DND-41 (cell line): ENCODE results near the gene SBNO1.
"Not testable (repeated sequence)": the region's sequence is repeated elsewhere in the genome, so short reads cannot be mapped to it uniquely, and the experiment has no call there.

ENCODE experiments used
- ATAC-seq: fragments of 200-7000 bp; cut with Tn5 transposase; 3 replicates; pipeline ENCODE4 v1.9.1; 2021; ENCODE audit warnings: low read depth; ENCODE audit not compliant: insufficient read depth
- DNase-seq: peaks from one replicate; pipeline ENCODE4 v3.0.0-alpha.2; 2020
- H2AFZ ChIP-seq: 2 replicates; pipeline ENCODE4 v1.6.0; 2012; ENCODE audit warnings: low read depth, low read length
- H3K27ac ChIP-seq: 2 replicates; pipeline ENCODE4 v1.5.1; 2012; ENCODE audit warnings: low read length, inconsistent platforms
- H3K27me3 ChIP-seq: fragments of 200-600 bp; sonication (generic); 2 replicates; pipeline ENCODE4 v1.6.0; 2012; ENCODE audit warnings: low read length, mild to moderate bottlenecking, inconsistent platforms; ENCODE audit not compliant: insufficient read depth, poor library complexity
- H3K36me3 ChIP-seq: 2 replicates; pipeline ENCODE4 v1.5.1; 2012; ENCODE audit warnings: low read length, inconsistent platforms; ENCODE audit not compliant: insufficient read depth
- H3K4me1 ChIP-seq: 2 replicates; pipeline ENCODE4 v1.5.1; 2012; ENCODE audit warnings: mild to moderate bottlenecking, low read length; ENCODE audit not compliant: insufficient read depth
- H3K4me2 ChIP-seq: 2 replicates; pipeline ENCODE4 v1.6.0; 2012; ENCODE audit warnings: mild to moderate bottlenecking, moderate library complexity, low read length, inconsistent platforms; ENCODE audit not compliant: insufficient read depth
- H3K4me3 ChIP-seq, 2 experiments: fragments of 200-600 bp in 1 of 2; shearing (Covaris generic) in 1 of 2; 2 replicates each; pipeline ENCODE4 v1.5.1; 2012 to 2016; ENCODE audit warnings: inconsistent platforms in 2 of 2, low read length in 2 of 2, mild to moderate bottlenecking in 2 of 2, low read depth in 1 of 2, moderate library complexity in 1 of 2
- H3K79me2 ChIP-seq: 2 replicates; pipeline ENCODE4 v1.6.0; 2012; ENCODE audit warnings: low read length, inconsistent platforms; ENCODE audit not compliant: insufficient read depth
- H3K9ac ChIP-seq: 2 replicates; pipeline ENCODE4 v1.6.0; 2012; ENCODE audit warnings: low read depth, mild to moderate bottlenecking, inconsistent platforms, low read length, moderate library complexity
- H3K9me3 ChIP-seq: 2 replicates; pipeline ENCODE4 v1.5.1; 2012; ENCODE audit warnings: low read length, moderate library complexity, mild to moderate bottlenecking, inconsistent platforms; ENCODE audit not compliant: insufficient read depth, severe bottlenecking
- H4K20me1 ChIP-seq: 2 replicates; pipeline ENCODE4 v1.6.0; 2012; ENCODE audit warnings: low read length; ENCODE audit not compliant: insufficient read depth
- CTCF ChIP-seq: IDR thresholded peaks from 2 replicates; pipeline ENCODE4 v1.5.1; 2012; ENCODE audit warnings: borderline replicate concordance, low read length, moderate library complexity, mild to moderate bottlenecking; ENCODE audit not compliant: poor library complexity, severe bottlenecking; ENCODE audit errors: extremely low read depth
- EZH2 ChIP-seq: IDR thresholded peaks from 3 replicates; pipeline ENCODE4 v1.6.1; 2012; ENCODE audit warnings: borderline replicate concordance, low read depth, mild to moderate bottlenecking, moderate library complexity, low read length, inconsistent platforms; ENCODE audit not compliant: severe bottlenecking

The SBNO1 gene

DNA sequence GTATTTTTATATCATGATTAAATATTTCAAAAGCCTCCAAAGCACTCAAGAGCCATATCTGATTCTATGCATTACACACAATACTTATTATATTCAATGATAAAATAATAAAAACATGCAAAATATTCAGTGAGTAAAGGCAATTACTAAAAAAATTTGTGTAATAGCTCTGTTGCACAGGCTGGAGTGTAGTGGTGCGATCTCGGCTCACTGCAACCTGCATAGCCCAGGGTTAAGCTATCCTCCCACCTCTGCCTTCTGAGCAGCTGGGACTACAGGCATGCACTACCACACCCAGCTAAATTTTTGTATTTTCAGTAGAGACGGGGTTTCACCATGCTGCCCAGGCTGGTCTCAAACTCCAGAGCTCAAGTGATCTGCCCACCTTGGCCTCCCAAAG, 45.4 kb downstream of the SBNO1 start:
- peaks cover 98% of the 10 kb centered on the region for H3K36me3 ChIP-seq
- TF ChIP-seq CTCF (no peak), EZH2 (no peak)
- H3K27ac ChIP-seq, result no peak overlapping the region
- no peak overlapping the region for H3K9ac ChIP-seq
- no peaks in the 10 kb centered on the region for H3K79me2 ChIP-seq
- no peak overlapping the region for H3K4me3 ChIP-seq
- H3K27me3 ChIP-seq, result no peaks in the 10 kb centered on the region
- DNase-seq, result no peak
- H3K4me2 ChIP-seq, result no peak overlapping the region
- no peak for ATAC-seq
- no peaks in the 10 kb centered on the region for H4K20me1 ChIP-seq
- H3K4me1 ChIP-seq, result no peaks in the 10 kb centered on the region
- no peaks in the 10 kb centered on the region for H3K9me3 ChIP-seq
- no peak overlapping the region for H2AFZ ChIP-seq

DNA sequence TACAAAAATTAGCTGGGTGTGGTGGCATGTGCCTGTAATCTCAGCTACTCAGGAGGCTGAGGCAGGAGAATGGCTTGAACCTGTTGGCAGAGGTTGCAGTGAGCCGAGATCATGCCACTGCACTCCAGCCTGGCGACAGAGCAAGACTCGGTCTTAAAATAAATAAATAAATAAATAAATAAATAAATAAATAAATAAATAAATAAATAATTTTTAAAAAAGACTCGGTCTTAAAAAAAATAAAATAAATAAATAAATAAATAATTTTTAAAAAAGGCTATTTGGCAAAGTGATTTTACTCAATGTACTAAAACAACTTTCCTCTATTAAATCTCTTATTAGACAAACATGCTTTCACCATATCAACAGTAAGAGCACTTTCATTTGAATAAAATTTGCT, 51.6 kb downstream of the SBNO1 start:
- not testable (repeated sequence) for H3K4me2 ChIP-seq, H3K79me2 ChIP-seq, H3K9me3 ChIP-seq, H3K27ac ChIP-seq, H4K20me1 ChIP-seq, DNase-seq, H3K4me1 ChIP-seq, ATAC-seq, H2AFZ ChIP-seq, H3K27me3 ChIP-seq, H3K9ac ChIP-seq, H3K4me3 ChIP-seq
- peaks cover 96% of the 10 kb centered on the region for H3K36me3 ChIP-seq

DNA sequence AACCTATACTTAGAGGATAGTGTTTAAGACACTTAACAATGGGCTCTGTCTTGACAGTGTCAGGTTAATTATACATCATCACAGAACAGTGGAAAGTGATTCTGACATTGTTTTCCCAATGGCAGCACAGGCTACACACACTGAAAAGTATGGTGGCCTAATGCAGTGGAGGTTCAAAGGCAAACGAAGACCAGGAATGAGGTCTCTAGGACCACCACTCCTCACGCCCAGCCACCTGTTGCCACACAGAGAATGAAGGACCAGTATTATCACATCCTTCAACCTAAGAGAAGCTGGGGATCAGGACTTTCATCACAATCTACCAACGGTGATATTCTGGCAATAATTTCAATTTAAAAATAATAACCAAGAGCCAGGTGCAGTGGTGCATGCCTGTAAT, 58.4 kb downstream of the SBNO1 start:
- TF ChIP-seq EZH2 (no peak), CTCF (no peak)
- no peak for DNase-seq
- H3K27ac ChIP-seq, result no peak overlapping the region
- no peaks in the 10 kb centered on the region for H3K79me2 ChIP-seq
- H3K36me3 ChIP-seq, result peaks cover 96% of the 10 kb centered on the region
- no peaks in the 10 kb centered on the region for H3K27me3 ChIP-seq
- H3K9me3 ChIP-seq, result no peaks in the 10 kb centered on the region
- H4K20me1 ChIP-seq, result no peaks in the 10 kb centered on the region
- no peaks in the 10 kb centered on the region for H3K4me1 ChIP-seq
- ATAC-seq, result no peak
- no peak overlapping the region for H2AFZ ChIP-seq
- H3K4me3 ChIP-seq, result no peak overlapping the region
- no peak overlapping the region for H3K4me2 ChIP-seq
- H3K9ac ChIP-seq, result no peak overlapping the region

DNA sequence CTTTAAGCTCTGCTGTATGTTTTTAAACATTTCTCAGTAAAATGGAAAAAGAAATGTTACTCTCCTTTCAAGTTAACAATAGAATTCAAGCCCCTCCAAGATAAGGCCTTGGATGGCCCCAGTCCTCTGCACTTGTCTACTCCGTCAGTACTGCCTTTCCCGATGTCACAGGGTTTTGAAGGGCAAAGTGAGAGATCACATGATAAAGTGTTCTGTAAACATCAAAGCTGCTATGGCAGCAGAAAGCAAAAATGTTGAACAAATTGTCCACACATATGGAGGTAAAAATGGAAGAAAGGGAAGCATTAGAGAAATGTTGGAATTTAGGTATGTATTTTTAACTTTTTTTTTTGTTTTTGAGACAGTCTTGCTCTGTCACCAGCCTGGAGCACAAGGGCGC, 59.5 kb downstream of the SBNO1 start:
- H3K36me3 ChIP-seq, result peaks cover 96% of the 10 kb centered on the region
- ATAC-seq (no peak), DNase-seq (no peak)
- H3K27me3 ChIP-seq, result no peaks in the 10 kb centered on the region
- no peaks in the 10 kb centered on the region for H3K79me2 ChIP-seq
- H3K9ac ChIP-seq, result no peak overlapping the region
- no peaks in the 10 kb centered on the region for H4K20me1 ChIP-seq
- TF ChIP-seq EZH2 (no peak), CTCF (no peak)
- no peaks in the 10 kb centered on the region for H3K9me3 ChIP-seq
- H3K4me2 ChIP-seq, result no peak overlapping the region
- no peak overlapping the region for H3K27ac ChIP-seq
- H3K4me1 ChIP-seq, result no peaks in the 10 kb centered on the region
- H3K4me3 ChIP-seq, result no peak overlapping the region
- H2AFZ ChIP-seq, result no peak overlapping the region
